ENCODE data around the gene PWWP2A.

PWWP2A gene

DNA sequence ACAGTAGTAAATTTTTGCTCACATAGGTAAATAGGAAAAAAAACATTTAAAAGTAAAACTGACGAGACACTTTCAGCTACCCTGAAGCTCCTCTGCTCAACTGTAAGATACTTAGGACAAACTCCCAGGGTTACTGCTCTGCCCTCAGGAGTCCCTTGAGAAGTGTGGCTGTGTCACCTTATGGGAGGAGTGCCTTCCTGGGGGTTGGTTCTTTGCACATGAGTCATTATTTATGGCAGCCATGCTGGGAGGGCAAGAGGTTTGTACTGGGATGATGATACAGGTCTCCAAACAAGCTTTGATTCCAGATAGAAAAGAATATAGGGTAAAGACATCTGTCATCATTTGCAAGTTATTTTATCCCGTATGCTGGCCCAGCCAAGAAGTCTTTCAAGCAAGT, 64.4 kb downstream of the PWWP2A start:
- TF ChIP-seq, protein P1, sequence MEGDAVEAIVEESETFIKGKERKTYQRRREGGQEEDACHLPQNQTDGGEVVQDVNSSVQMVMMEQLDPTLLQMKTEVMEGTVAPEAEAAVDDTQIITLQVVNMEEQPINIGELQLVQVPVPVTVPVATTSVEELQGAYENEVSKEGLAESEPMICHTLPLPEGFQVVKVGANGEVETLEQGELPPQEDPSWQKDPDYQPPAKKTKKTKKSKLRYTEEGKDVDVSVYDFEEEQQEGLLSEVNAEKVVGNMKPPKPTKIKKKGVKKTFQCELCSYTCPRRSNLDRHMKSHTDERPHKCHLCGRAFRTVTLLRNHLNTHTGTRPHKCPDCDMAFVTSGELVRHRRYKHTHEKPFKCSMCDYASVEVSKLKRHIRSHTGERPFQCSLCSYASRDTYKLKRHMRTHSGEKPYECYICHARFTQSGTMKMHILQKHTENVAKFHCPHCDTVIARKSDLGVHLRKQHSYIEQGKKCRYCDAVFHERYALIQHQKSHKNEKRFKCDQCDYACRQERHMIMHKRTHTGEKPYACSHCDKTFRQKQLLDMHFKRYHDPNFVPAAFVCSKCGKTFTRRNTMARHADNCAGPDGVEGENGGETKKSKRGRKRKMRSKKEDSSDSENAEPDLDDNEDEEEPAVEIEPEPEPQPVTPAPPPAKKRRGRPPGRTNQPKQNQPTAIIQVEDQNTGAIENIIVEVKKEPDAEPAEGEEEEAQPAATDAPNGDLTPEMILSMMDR (IDR thresholded peaks at IDR 0.05; ENCODE audit: poor library complexity, severe bottlenecking): no peak
- no peaks in the 10 kb centered on the region for H3K27me3 ChIP-seq (ENCODE audit: insufficient read depth, poor library complexity, severe bottlenecking)
- no peak for DNase-seq (ENCODE audit: low spot score)
- H3K9me3 ChIP-seq (ENCODE audit: severe bottlenecking): no peaks in the 10 kb centered on the region
- H3K4me1 ChIP-seq (ENCODE audit: insufficient read depth, poor library complexity, severe bottlenecking): no peaks in the 10 kb centered on the region
- ATAC-seq (ENCODE audit: low read depth): no peak
- no peak overlapping the region for H3K27ac ChIP-seq (ENCODE audit: poor library complexity, severe bottlenecking)
- H3K4me3 ChIP-seq (ENCODE audit: severe bottlenecking): no peak overlapping the region
- peaks cover 85% of the 10 kb centered on the region for H3K36me3 ChIP-seq (ENCODE audit: low read depth)

DNA sequence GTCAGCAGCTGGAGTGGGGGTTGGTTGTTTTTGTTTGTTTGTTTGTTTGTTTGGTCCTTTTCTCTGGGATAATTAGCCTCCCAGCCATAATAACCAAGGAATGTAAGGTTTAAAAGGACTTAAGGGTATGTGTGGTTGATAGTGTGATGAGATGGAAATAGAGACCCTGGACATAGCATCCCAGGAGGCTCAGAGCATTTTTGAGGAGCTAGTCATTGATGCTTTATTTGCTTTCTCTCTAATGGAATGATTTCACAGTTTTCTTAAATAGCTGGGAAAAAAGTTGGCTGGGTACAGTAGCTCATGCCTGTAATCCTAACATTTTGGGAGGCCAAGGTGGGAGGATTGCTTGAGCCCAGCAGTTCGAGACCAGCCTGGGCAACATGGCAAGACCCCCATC, 65.2 kb downstream of the PWWP2A start:
- Histone ChIP-seq H3K4me3 (ENCODE audit: severe bottlenecking) (no peak overlapping the region), H3K36me3 (ENCODE audit: low read depth) (peaks cover 85% of the 10 kb centered on the region), H3K4me1 (ENCODE audit: insufficient read depth, poor library complexity, severe bottlenecking) (no peaks in the 10 kb centered on the region), H3K27me3 (ENCODE audit: insufficient read depth, poor library complexity, severe bottlenecking) (no peaks in the 10 kb centered on the region), H3K27ac (ENCODE audit: poor library complexity, severe bottlenecking) (no peak overlapping the region), H3K9me3 (ENCODE audit: severe bottlenecking) (no peaks in the 10 kb centered on the region)
- TF ChIP-seq, protein P1 (IDR thresholded peaks at IDR 0.05; ENCODE audit: poor library complexity, severe bottlenecking): no peak
- no peak for ATAC-seq (ENCODE audit: low read depth)
- DNase-seq (ENCODE audit: low spot score): no peak

DNA sequence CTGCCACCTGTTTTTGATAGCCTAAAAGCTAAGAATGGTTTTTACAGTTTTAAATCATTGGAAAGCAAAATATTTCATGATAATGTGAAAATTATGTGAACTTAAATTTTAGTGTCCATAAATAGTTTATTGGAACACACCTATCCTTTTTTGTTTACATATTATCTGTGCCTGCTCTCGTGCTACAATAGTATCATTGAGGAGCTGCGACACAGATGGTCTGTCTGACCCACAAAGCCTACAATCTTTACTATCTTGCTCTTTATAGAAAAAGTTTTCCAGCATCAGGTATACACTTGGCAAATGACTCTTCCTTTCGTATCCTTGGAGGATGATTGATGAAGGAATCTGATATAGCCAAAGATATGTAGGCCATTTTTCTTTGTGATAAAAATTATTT, 70.2 kb downstream of the PWWP2A start:
- DNase-seq (ENCODE audit: low spot score): no peak
- Histone ChIP-seq H3K4me3 (ENCODE audit: severe bottlenecking) (no peak overlapping the region), H3K4me1 (ENCODE audit: insufficient read depth, poor library complexity, severe bottlenecking) (no peaks in the 10 kb centered on the region), H3K27me3 (ENCODE audit: insufficient read depth, poor library complexity, severe bottlenecking) (no peaks in the 10 kb centered on the region), H3K9me3 (ENCODE audit: severe bottlenecking) (no peaks in the 10 kb centered on the region), H3K27ac (ENCODE audit: poor library complexity, severe bottlenecking) (no peak overlapping the region), H3K36me3 (ENCODE audit: low read depth) (peaks cover 83% of the 10 kb centered on the region)
- TF ChIP-seq, protein P1 (IDR thresholded peaks at IDR 0.05; ENCODE audit: poor library complexity, severe bottlenecking): no peak
- ATAC-seq (ENCODE audit: low read depth): no peak

DNA sequence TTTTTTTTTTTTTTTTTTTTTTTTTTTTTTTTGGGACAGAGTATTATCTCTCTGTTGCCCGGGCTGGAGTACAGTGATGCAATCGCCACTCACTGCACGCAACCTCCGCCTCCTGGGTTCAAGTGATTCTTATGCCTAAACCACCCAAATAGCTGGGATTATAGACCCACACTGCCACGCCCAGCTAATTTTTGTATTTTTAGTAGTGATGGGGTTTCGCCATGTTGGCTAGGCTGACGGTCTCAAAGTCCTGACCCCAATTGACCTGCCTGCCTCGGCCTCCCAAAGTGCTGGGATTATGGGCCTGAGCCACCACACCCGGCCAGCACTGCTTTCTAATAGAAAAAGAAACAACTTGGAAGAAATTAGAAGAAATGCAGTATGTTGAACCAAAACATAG, 71.1 kb downstream of the PWWP2A start:
- ATAC-seq (ENCODE audit: low read depth): no peak
- TF ChIP-seq, protein P1 (IDR thresholded peaks at IDR 0.05; ENCODE audit: poor library complexity, severe bottlenecking): no peak
- no peak for DNase-seq (ENCODE audit: low spot score)

DNA sequence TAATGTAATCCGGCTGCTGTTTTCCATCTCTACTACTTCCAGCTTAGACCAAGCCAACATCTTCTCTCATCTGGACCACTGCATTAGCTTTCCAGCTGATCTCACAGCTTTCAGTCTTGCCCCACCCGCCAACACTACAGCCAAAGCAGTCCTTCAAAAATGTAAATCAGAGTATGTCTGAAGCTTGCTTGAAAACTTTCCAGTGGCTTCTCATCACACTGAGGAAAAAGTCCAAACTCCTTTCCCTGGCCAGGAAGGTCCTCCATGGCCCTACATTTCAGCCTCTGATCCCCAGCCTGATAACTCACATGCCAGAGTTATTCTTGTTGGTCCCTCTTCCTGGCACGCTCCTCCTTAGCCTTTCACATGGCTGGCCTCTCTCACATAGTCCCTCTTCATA, 71.8 kb downstream of the PWWP2A start:
- H3K4me3 ChIP-seq (ENCODE audit: severe bottlenecking): no peak overlapping the region
- TF ChIP-seq, protein P1 (IDR thresholded peaks at IDR 0.05; ENCODE audit: poor library complexity, severe bottlenecking): no peak
- H3K27me3 ChIP-seq (ENCODE audit: insufficient read depth, poor library complexity, severe bottlenecking): no peaks in the 10 kb centered on the region
- H3K9me3 ChIP-seq (ENCODE audit: severe bottlenecking): no peaks in the 10 kb centered on the region
- H3K36me3 ChIP-seq (ENCODE audit: low read depth): peaks cover 77% of the 10 kb centered on the region
- DNase-seq (ENCODE audit: low spot score): no peak
- H3K4me1 ChIP-seq (ENCODE audit: insufficient read depth, poor library complexity, severe bottlenecking): no peaks in the 10 kb centered on the region
- no peak overlapping the region for H3K27ac ChIP-seq (ENCODE audit: poor library complexity, severe bottlenecking)
- ATAC-seq (ENCODE audit: low read depth): no peak

More for the DNA sequence above, 71.1 kb downstream of the PWWP2A start:
- H3K9me3 ChIP-seq (ENCODE audit: severe bottlenecking): no peaks in the 10 kb centered on the region
- no peak overlapping the region for H3K27ac ChIP-seq (ENCODE audit: poor library complexity, severe bottlenecking)
- H3K27me3 ChIP-seq (ENCODE audit: insufficient read depth, poor library complexity, severe bottlenecking): no peaks in the 10 kb centered on the region
- H3K4me3 ChIP-seq (ENCODE audit: severe bottlenecking): no peak overlapping the region
- peaks cover 80% of the 10 kb centered on the region for H3K36me3 ChIP-seq (ENCODE audit: low read depth)
- H3K4me1 ChIP-seq (ENCODE audit: insufficient read depth, poor library complexity, severe bottlenecking): no peaks in the 10 kb centered on the region

All from RWPE2 (cell line).